ENCODE data around the gene NCCRP1.

The NCCRP1 gene

DNA sequence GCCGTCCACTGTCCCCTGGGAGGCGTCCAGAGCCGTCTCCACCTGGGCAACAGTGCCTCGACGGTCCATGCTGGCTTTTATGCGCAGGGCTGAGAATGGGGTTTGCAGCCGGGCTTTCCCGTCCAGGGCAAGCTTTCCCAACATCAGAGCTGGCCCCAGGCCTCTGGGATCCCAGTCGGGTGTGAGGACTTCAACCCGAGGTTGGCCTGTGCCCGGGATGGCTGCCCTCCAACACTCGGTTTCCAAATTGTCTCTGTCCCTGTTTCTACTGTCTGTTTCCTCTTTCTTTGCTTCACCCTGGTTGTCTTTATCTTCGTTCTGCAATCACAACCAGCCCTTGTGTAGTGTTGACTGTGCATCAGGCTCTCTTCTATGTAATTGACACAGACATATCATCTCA lies 52.0 kb downstream of the NCCRP1 start, which contains the start of gene IFNL4:
Gene IFNL4, minus strand, starts transcription at position 51 of the 400 bp plus-strand sequence.
- no peak for DNase-seq

DNA sequence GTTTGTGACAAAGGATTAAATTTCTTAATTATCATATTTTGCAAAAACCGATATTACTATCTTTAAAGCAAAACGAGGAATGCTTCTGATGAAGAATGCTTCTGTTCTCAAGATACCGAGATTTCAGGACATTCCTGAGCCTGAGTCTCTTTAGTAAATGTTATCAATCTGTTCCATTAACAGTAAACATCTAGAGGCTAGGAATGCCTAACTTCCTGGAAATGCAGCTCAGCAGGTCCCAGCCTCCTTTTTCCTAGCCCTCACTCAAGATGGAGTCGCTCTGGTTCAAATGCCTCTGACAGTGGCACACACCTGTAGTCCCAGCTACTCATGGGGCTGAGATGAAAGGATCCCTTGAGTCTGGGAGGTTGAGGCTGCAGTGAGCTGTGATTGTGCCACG lies 54.3 kb downstream of the NCCRP1 start:
- DNase-seq: no peak

Measured in GDM1 (cell line).